GM12801 (cell line): ENCODE results near the gene PRKCQ.

Experiments used
- TF ChIP-seq, protein P1 (sequence below): IDR thresholded peaks from one replicate; pipeline ENCODE4 v1.5.1; 2011; ENCODE audit warnings: control low read depth; ENCODE audit not compliant: insufficient read length; ENCODE audit errors: extremely low read depth

PRKCQ gene

DNA sequence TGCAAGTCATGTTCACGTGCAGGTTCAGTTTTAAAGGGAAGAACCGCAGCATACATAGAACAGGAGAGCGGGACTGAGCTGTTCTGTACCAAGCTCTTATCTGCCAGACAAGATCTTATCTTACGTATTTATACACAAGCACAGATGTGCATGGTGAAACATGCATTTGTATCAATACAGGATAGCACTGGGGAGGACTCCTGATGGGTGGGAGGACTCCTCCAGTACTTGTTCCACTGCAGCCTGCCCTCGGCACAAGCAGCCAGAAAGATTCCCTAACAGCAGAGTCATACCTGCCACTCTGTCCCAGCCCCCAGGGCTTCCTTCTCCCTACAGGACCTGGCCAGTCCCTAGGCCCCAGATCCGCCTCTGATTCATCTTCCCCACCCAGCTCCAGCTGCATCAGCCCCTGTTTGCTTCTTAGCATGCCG, 13.2 kb upstream of the PRKCQ start:
- TF ChIP-seq, protein P1, sequence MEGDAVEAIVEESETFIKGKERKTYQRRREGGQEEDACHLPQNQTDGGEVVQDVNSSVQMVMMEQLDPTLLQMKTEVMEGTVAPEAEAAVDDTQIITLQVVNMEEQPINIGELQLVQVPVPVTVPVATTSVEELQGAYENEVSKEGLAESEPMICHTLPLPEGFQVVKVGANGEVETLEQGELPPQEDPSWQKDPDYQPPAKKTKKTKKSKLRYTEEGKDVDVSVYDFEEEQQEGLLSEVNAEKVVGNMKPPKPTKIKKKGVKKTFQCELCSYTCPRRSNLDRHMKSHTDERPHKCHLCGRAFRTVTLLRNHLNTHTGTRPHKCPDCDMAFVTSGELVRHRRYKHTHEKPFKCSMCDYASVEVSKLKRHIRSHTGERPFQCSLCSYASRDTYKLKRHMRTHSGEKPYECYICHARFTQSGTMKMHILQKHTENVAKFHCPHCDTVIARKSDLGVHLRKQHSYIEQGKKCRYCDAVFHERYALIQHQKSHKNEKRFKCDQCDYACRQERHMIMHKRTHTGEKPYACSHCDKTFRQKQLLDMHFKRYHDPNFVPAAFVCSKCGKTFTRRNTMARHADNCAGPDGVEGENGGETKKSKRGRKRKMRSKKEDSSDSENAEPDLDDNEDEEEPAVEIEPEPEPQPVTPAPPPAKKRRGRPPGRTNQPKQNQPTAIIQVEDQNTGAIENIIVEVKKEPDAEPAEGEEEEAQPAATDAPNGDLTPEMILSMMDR = no peak

DNA sequence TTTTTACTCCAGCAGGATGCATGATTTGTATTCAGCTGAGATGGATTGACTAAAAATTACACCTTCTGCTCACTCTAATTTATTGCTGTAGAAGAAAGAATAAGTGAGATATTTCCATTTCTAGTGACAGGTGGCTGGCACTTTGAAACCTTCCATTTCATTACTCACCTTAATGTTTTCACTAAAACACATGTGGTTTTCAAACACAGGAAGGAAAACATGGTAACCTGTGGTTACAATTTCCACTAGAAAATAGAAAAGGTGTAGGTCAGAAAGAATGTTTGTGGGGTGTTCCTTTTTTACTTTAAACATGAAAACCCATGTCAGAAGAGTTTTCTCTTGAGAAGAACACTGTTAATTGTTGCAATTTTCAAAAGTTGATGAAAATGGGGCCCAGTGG, 12.0 kb upstream of the PRKCQ start:
- TF ChIP-seq, protein P1 = no peak

- TF ChIP-seq, protein P1 = no peak
These were observed 11.6 kb upstream of the PRKCQ start for GRCh38 chr10:6591668-6592067.

DNA sequence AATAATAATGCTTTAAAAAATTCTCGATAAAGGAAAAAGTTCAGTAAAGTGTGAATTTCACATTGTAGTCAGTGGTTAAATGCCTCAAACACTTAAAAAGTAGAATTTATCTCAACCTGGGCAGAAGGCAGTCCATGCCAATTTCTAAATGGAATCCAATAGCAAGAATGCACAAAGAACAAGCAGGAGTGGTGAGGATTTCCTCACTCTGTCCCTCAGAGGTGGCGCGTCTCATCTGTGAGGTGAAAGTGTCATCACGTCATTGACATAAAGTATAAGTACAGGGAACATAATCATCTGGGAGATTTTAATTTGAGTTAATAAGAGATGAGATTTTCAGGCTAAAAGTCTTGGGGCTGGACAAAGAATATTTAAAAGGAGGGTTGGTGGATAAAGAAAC, 10.0 kb upstream of the PRKCQ start:
- TF ChIP-seq, protein P1 = no peak

DNA sequence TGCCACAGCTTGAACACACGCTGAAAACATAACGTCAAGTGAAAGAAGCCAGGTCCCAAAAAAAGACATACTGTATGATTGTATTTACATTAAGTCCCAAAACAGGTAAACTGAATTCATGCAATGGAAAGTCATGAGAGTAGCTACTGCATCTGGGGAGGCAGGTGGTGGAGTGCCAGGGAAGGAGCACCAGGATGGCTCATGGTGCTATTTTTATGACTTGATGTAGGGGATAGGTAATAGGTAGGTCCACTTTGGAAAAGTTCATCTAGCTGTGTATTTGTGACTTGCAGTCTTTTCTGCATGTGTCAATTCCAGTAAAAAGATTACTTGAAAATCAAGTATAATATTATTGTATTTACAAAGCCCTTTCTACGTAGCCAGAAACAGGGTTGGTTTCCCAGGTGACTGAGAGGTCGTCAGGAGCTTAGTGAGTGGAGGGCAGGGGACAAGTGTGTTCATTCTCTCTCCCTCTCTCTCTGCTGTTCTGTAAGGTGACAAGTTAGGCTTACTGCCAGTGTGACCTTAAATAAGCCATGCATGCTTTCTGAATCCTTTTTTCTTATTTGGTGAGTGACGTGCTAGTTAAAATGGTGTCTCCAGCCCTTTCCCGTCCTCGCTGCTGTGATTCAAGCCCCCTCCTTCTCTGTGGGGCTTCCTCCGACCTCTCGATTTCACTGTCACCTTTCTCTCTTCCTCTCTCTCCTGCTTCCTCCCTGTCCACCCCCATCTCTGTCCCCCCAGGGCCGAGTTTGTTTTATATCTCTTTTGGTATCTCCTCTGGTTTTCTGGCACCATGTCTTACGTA, 9.4 kb upstream of the PRKCQ start:
- TF ChIP-seq, protein P1 = no peak

DNA sequence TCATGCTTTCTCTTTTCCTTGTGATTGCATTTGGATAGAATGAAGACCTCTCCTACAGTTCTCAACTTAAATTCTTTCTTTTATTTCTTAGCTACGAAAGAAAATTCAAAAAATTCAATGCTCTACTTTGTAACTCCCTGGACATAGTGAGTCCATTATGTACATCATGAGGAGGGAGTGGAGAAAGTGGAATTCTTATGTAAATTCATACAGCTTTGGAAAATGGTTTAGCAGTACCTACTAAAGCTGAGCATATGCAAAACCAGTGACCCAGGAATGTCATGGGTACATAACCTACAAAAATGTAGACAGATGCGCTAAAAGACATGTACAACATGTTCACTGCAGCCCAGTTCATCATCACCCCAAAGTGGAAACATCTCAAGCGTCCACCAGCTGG, 8.8 kb upstream of the PRKCQ start:
- TF ChIP-seq, protein P1 = no peak

DNA sequence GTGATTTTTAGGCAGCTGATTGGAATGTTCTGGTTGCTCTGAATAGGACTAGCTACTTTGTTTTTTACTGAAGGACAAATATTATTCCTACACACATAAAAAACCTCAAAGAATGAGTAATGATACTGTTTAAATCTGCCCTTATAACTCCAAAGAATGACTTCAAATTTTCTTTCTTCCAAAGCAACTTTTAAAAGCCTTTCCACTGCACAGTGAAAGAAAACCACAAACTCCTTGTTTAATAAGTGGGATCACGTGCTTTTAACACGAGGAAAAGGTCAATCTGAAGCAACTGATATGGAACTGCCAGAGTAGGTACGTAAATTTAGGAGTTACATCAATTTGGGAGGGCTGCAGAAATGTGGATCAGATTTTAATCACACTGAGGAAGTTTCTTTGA, 8.0 kb upstream of the PRKCQ start:
- TF ChIP-seq, protein P1 = no peak
